ENCODE results near the gene FASN.
"Not testable (repeated sequence)": the region's sequence is repeated elsewhere in the genome, so short reads cannot be mapped to it uniquely, and the experiment has no call there.

The FASN gene

DNA sequence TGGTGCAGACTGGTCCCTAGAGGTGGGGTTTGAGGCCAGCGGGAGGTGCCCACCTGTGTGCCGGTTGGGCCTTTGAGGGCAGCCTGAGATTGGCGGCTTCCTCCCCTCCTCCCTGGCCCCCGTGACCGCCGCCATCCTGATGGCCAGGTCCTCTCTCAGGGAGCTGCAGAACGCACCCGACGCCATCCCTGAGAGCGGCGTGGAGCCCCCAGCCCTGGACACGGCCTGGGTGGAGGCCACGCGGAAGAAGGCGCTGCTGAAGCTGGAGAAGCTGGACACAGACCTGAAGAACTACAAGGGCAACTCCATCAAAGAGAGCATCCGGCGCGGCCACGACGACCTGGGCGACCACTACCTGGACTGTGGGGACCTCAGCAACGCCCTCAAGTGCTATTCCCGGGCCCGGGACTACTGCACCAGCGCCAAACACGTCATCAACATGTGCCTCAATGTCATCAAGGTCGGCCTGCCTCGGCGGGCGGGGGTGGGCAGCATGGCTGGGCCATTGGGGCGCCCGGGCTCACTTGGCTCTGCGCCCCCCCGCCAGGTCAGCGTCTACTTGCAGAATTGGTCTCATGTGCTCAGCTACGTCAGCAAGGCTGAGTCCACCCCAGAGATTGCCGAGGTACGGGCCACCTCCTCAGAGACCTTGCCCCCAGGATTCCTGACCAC is 43.5 kb downstream of the FASN start:
- no peak for DNase-seq

DNA sequence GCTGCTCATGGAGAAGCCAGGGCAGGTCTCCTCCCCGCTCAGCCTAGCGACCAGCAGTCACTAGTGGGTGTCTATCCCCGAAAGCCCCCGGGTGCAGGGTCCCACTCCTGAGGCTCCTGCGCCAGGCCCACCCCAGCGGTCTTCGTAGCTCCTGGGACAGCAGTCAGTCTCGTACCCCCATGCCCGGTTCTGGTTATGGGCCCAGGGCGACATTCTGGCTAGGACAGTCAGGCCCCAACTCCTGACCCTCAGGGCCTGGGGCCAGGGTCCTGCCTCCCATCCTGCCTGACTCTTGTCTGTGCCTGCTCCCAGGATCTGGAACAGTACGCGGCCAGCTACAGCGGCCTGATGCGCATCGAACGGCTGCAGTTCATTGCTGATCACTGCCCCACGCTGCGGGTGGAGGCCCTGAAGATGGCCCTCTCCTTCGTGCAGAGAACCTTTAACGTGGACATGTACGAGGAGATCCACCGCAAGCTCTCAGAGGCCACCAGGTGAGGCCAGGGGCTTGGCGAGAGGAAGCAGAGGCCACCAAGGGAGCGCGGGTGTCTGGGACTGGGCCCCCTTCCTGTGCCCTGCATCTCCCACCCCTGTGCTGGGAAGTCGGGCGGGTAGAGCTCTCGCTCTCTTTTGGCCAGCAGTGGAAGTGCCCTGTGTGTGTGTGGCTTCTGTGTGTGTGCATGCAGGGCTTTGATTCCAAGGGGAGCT is 44.3 kb downstream of the FASN start:
- no peak for DNase-seq

DNA sequence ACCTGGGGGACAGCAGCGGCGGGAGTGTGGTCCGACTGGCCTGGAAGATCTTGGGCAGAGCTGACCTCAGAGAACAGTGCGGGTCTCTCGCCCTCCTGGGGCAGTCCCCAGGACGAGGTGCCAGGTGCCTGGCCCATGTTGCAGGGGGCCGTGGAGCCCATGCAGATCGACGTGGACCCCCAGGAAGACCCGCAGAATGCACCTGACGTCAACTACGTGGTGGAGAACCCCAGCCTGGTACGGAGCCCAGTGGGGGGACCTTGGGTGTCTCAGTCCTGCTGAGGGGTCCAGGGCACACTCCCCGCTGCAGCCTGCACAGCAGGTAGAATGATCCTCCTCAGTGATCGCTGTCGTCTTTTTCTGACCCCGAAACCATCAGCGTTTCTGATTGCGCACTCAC is 44.9 kb downstream of the FASN start:
- no peak for DNase-seq

DNA sequence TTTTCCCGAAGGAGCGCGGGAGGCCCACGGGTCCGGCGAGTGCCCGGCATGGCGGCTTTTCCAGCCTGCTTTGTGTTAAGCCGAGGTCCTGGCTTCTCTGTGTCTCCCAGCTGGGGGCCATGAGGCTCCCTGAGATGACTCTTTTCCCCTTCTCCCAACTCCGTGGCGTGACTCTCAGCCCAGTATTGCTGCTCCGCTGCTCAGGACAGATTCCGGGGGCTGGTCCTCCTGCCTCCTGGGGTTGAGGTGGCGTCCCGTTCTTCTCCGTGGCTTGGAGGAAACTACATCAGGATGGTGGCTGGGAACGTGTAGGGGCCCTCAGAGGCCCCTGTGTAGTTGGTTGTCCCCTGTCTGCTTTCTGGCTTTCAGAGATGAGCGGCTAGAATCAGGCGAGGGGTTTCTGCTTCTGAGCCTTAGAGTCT is 45.4 kb downstream of the FASN start:
- DNase-seq = no peak

DNA sequence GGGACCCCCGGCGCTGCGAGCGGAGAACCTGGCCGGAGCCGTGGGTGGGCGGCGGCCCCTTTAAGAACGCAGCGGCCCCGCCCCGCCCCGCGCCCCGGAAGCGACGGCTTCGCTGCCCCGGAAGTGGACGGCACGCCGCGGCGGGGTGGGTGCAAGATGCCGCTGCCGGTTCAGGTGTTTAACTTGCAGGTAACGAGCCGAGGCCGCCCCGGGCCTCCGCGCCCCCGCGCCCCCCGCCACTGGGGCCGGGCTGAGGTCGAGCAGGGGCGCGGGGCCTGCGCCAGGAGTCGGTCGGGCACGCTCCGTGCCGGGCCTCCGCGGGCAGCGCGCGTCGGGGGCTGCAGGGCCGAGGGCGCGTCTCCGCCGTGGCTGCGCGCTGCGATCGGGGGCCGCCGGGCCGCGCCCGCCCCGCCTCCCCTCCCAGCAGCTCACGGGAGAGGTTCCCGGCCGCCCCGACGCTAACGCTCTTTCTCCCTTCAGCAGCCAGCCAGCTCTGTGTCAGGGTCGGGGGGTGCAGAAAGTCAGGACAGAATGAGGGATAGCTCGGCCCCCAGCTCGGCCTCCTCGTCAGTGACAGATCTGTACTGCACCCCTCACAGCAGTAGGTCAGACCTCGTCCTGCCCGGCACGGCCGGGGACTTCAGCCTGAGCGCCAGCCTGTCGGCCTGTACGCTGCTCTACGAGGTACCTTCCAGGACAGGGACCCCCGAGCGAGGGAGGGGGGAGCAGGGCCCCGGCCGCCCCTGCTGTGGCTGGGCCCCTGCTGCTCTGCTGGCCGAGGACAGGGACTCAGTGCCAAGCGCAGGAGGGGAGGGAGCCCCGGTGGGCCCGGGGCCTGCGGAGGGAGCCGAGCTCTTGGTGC is 46.0 kb downstream of the FASN start, which contains the start of the genes GPS1 and RFNG:
TSS of gene GPS1 (plus strand) at position 123 of the 862 bp plus-strand sequence. CDS start at position 157, 34 bp downstream.
TSS of gene RFNG (minus strand) at position 36 of the 862 bp plus-strand sequence. CDS start 45 bp downstream, outside the sequence.
- DNase-seq = peak; percentile 33

DNA sequence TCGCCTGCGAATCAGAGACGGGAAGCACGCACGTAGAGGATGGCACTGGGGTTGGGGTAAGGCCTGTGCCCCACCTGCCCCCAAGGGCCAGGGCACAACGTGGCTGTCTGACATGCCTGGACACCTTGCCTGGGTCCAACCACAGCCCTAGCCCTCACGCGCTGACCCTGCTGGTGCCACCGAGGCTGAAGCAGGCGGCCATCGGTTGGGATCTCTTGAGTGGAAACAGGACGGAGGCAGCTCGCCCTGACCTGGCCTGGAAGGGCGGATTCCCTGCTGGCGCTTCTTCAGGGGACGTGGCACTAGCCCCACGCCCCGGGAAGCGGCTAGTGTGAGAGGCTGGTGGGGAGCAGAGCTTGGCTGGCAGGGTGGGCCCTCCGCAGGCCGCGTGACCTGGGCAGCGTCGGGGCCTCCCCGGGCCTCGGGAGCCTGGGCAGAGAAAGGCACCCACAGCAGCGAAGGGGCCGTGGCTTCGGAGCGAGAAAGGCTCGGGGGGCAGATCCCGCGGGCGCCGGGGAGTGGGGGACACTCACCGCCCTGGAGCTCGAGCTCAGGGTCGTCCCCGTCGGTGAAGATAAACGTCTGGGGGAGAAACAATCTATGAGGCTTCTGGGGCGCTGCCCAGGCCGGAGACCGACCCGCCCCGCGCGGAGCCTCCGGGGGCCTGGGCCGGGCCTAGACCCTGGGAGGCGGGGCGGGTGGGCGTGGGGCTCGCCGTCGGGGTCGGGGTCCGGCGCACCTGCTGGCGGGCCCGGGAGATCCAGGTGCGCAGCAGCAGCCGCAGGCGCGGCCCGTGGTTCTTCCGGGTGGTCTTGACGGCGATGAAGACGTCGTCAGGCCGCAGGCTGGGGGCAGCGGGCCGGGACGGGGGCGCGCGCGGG is 47.0 kb downstream of the FASN start:
- DNase-seq = no peak

DNA sequence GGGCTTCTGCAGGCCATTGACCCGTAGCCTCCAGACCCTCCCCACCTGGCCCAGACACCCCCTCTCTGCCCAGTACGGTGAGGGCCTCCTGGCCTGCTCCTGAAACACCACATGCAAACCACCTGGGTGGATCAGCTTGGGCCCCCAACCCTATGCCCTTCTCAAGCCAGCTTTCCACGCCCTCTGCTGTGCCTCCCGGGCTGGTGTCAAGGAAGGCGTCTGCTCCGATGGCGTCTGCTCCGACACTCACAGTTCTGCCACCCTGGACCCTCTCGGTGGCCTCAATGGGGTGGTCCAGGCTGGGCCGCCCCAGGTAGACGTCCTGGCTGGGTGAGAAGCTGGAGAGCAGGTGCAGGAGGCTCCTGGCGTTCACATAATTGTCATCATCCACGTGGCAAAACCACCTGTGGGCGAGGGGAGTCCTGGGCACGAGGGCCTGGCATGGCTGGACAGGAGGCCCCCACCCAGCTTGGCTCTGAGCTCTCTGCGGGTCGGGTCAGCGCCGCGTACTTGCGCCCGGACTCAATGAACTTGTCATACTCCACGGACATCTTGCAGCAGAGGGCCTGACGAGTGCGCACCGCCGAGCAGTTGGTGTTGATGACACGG is 47.8 kb downstream of the FASN start:
- no peak for DNase-seq

DNA sequence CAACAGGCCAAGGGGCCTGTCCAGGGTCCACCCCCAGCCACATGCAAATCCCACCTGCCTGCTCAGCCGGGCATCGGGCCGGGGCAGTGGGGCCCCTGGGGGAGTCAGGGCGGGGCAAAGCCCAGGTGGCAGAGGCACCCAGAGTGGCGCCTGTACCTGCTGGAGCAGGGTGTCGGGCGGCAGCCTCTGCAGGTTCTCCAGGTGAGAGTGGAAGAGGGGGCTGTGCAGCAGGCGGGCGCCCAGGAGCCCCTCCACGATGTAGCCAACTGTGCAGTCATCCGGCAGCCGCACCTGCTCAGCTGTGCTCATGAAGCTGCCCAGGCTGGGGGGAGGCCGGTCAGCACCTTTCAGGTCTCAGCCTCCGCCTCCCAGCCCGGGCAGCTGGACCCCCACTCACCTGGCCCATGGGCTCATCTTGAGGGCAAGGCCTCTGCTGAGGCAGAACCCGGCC is 48.5 kb downstream of the FASN start:
- no peak for DNase-seq

DNA sequence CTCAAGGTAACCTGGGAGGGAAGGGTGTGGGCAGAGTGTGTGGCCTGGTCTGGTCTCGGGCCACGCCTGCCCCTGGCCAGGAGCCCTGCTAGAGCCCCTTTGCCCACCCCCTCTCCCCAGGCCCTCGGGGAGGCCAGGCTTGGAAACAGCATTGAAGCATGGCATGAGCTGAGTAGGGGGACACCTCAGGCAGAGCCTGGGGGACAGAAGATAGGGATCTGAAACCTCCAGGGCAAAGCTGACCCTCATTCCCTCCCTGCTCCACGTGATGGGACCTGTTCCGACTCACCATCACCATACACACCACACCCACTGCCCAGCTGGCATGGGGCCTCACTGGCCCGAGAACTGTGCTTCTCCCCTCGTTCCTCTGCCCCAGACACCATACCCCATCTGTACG is 48.9 kb downstream of the FASN start:
- DNase-seq = no peak

DNA sequence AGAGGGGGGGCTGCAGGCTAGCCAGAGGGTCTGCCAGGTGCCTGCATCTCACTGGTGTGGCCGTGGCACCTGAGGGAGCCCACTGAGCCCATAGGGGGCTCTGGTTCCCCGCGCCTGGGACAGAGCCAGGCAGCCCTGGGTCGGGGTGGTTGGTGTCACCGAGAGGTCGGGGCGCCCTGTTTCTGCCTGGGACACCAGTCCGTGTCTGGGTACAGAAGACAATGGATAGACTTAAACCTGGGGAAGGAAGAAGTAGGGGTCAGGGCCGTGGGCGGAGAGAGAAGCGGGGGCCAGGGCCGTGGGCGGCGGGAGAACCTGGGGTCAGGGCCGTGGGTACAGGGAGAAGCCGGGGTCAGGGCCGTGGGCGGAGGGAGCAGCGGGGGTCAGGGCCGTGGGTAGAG is 49.5 kb downstream of the FASN start:
- DNase-seq = no peak

DNA sequence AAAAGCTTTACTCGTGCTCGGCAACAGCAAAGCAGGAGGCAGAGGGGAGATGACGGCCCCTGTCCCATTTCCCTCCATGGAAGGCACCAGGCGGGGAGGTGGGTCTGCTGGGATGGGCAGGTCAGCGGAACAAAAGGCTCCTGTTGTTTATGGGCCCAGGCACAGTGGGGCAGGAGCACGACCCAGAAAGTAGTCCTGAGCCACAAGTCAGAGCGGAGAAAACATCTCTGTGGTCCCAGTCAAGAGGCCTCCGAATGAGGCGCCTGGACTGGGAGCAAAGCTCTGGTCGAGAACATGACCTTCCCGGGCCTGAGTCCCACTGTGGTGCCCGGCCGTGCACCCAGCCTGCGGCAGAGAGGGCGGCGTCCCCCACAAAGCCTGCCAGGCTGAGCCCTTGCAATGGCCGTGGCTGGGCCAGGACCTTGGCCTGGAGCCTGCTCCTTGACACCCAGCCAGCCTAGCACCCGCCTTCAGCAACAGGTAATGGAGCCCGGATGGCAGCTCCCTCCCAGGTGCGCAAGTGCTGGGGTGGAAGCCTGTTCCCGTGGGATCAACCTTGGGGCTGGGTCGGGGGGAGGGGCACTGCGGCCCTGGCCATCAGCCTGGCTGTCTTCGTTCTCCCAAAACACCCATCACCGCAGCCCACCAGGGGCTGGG is 50.0 kb downstream of the FASN start:
- no peak for DNase-seq

DNA sequence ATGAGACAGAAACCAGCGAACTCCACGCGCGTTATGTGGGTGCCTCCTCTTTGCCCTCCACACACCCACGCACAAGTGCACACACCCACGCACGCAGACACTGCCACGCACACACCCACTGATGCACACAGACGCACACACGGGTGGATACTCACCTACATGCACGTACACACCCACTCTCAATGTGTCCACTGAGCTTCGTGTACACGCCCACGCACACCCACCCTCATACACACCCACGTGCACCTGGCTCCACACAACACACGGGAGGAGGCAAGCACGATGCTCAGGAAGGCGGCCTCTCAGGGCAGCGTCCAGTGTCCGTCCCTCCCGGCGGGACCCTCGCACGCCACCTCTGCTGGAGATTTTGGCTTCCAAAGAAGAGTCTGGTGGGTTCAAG is 50.7 kb downstream of the FASN start:
- DNase-seq = no peak

DNA sequence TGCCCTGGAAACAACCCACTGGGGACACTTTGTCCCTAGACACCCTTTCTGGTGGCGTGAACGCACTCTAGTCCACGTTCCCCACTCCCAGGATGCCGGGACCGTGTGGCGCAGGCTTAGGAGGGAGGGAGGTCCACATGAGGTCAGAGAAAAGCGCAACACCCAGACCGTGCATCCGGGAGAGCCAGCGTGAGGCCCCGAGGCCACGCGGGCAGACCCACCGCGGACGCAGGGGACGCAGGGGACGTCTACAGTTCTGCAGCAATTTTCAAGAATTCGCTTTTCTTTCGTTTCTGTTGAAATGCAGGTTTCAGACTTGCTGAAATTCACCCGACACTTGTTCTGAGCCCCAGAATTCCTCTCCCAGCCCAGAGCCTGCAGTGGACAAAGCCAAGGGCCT is 51.1 kb downstream of the FASN start:
- no peak for DNase-seq

DNA sequence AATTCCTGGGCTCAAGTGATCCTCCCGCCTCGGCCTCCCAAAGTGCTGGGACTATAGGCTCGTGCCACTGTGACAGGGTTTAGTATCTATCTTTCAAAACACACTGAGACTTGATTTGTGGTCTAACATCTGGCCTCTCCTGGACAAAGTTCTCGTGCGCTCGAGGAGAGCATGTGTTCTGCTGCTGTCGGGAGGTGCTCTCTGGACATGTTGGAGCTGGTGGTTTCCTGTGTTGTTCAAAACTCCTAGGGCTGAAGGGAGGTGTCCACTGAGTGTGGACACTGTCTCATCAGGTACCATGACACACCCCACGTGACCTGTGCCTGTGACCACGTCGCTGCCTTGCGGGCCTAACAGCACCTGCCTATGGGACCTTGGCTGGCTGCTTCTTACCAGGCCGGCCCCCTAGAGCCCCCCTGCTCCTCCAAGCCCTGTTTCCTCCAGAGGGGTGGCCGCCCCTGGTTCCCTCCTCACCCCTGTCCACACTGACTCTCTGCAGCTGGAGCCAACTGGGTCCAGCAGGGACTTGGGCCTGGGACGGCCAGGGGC is 52.0 kb downstream of the FASN start:
- no peak for DNase-seq

DNA sequence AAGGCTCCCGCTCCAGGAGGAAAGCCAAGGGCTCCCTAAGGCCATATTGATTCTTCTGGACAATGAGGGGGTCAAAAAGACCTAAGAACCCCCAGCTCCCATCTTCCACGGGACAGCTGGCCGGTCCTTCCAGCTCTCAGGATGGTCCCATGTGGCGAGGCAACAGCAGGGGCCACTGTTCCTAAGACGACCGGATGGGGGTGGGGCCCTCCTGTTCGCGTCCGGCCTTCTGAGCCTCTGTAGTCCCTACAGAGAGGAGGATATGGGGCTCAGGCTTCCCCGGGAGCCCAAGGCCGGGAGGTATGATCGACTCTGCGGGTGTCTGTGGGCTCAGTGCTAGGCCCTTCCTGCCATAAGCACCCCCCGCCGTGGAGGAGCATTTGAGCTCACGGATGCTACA is 54.5 kb downstream of the FASN start:
- DNase-seq = no peak

DNA sequence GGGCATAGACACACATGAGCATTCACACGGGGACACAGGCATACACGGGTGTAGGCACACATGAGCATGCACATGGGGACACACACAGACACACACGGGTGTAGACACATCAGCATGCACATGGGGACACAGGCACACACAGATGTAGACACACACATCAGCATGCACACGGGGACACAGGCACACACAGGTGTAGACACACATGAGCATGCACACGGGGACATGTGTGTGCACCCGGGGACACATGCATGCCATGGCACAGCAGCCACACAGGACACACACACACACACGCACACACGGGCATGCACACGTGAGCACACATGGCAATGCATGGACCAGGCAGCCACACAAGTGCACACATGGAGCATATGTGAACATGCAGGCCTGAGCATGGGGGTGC is 55.4 kb downstream of the FASN start:
- DNase-seq = no peak

DNA sequence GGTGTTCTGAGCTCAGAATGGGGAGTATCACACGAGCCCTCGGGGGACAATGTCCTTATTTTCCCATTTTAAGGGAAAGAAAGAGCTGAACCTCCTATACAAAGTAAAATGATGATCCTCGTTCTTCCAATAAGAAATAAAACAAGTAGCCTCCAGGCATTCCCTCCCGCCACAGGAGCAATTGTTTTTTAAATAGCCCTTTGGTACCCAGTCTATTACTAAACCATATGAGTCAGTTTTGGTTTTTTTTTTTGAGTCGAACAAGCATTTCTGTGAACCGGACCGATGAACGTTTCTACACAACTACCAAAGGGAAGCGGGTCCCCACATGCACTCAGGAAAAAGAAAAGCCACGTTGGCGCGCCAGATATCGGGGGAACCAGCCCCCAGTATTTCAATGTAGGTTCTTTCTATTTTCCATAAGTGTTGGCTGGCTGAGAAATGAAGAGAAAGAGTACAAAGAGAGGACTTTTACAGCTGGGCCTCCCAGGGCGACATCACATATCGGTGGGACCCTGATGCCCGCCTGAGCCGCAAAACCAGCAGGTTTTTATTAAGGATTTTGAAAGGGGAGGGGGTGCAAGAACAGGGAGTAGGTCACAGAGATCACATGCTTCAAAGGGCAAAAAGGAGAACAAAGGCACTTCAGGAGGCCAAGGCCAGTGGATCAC is 56.8 kb downstream of the FASN start:
- DNase-seq = no peak

DNA sequence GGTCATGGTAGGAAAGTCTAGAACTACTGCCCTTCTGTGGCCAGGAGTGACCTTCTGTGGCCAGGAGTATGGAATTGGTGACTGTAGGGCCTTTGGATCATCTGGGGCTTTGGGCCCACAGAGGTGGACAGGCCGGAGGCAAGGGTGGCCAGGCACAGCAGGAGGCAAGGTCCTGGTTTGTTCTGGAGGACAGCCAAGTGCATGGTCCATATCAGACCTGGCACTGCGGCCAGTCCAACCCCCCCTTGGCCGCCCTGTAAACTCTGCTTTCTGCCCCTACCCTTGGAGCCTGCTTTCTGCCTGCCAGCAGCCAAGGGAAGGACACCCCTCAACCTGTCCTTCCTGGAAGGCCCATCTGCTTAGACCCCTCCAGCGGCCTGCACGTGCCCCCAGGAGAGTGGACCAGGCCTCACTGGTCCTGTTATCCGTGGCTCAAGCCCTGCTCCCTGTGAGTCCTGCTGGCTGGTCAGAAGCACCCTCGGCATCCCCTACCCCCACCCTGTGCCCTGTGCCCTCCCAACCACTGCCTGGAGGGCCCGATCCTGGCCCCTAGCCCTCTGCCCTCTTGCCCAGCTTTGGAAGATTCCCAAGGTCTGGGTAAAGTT is 58.2 kb downstream of the FASN start:
- DNase-seq = no peak

DNA sequence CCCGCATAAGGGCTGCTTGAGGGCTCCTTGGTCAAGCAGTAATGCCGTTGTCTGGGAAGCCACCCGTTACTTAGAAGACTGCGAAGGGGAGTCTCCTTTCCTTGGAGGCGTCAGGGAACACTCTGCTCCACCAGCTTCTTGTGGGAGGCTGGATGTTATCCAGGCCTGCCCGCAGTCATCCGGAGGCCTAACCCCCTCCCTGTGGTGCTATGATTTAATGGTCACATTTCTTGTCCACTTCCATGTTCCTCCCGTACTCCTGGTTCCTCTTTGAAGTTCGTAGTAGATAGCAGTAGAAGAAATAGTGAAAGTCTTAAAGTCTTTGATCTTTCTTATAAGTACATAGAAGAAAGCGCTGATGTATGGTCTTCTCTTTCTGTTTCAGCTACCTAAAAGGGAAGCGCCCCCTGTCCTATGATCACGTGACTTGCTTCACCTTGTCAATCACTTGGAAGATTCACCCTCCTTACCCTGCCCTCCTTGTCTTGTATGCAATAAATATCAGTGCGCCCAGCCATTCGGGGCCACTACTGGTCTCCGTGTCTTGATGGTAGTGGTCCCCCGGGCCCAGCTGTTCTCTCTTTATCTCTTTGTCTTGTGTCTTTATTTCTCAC is 59.1 kb downstream of the FASN start:
- not testable (repeated sequence) for DNase-seq

DNA sequence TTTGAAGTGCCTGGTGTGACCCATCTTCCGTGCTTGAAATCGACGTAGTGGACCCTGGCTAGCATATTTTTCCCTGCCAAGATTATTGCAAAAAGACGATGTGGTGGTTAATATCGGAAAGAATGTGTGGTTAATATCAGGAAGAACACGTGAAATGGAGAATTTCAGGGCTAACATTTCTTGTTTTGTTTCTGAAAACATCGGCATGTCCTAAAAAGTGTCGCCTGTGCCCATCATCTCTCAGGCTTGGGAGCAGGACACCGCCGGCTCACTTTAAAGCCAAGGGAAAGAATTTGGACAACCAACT is 60.2 kb downstream of the FASN start:
- DNase-seq = no peak
